Kidney (tissue), 14 donors: Measurements from ENCODE around the gene KCTD5. TPM values are rescaled to one million over a fixed set of nuclear protein-coding genes. Genes with fewer than 3 reads are reported as not detected.

Experiments
- DNase-seq, 5 donors: peaks; one replicate each; pipeline ENCODE4 v3.0.0-alpha.2; 2013 to 2020
- FAIRE-seq: peaks from 2 replicates; lab custom pipeline; 2012; peaks lifted over from hg19 to GRCh38; lab: Jason Lieb, UNC
- H3K27ac ChIP-seq, 2 donors: one replicate each; pipeline ENCODE4 v1.7.0; 2013; ENCODE audit warnings: low read depth in 2 of 2, low read length in 2 of 2, inconsistent platforms in 1 of 2
- H3K27me3 ChIP-seq: one replicate; pipeline ENCODE4 v1.7.1; 2013; ENCODE audit warnings: low read length, inconsistent platforms; ENCODE audit not compliant: control insufficient read depth, insufficient read depth
- H3K36me3 ChIP-seq, 3 donors: one replicate each; pipeline versions ENCODE4 v1.7.0 to v1.7.1; 2013; ENCODE audit warnings: low read length in 3 of 3, control low read depth in 1 of 3, inconsistent platforms in 1 of 3; ENCODE audit not compliant: insufficient read depth in 3 of 3, control insufficient read depth in 2 of 3
- H3K4me1 ChIP-seq, 3 donors: one replicate each; pipeline versions ENCODE4 v1.7.0 to v1.7.1; 2013; ENCODE audit warnings: low read length in 3 of 3, inconsistent platforms in 1 of 3, low read depth in 1 of 3; ENCODE audit not compliant: control insufficient read depth in 2 of 3, insufficient read depth in 2 of 3
- H3K4me3 ChIP-seq, 3 donors: one replicate each; pipeline versions ENCODE4 v1.7.0 to v1.8.1; 2013; ENCODE audit warnings: low read length in 3 of 3, control low read depth in 1 of 3, inconsistent platforms in 1 of 3
- H3K9ac ChIP-seq, 3 donors: one replicate each; pipeline versions ENCODE4 v1.7.0 to v1.7.1; 2013; ENCODE audit warnings: low read length in 3 of 3, control low read depth in 1 of 3, inconsistent platforms in 1 of 3
- H3K9me3 ChIP-seq, 3 donors: one replicate each; pipeline versions ENCODE4 v1.7.0 to v1.7.1; 2013; ENCODE audit warnings: low read length in 3 of 3, control low read depth in 1 of 3, inconsistent platforms in 1 of 3; ENCODE audit not compliant: control insufficient read depth in 2 of 3, insufficient read depth in 1 of 3
- CTCF ChIP-seq: IDR thresholded peaks from 3 replicates; pipeline ENCODE4 v1.5.1; 2012; ENCODE audit warnings: mild to moderate bottlenecking, moderate library complexity, borderline replicate concordance; ENCODE audit not compliant: insufficient read depth; ENCODE audit errors: extremely low read depth
- intact Hi-C: fragments of 100-400 bp; cut with DNase I; formaldehyde crosslinking; loops from one replicate; pipeline ENCODE4 v1.11.1; 2022
- polyA plus RNA-seq: library from polyadenylated mRNA; stranded (reverse); fragments of 350-450 nt; fragmentation: Illumina TruSeq; extraction: RNeasy Lipid Tissue Mini Kit (QIAGEN cat#74804); gene quantifications from one replicate; pipeline ENCODE4 v1.2.3, GENCODE V29; 2014; ENCODE audit warnings: low read depth, low replicate concordance; ENCODE audit not compliant: insufficient read depth
- total RNA-seq: library from RNA; stranded (reverse); fragmentation: NEBNext Ultra II Directional; extraction: Animal tissue kit (Norgen Biotek cat#: 25700); gene quantifications from one replicate; pipeline ENCODE4 v1.2.1, GENCODE V29; 2021
- donor health status: control.
- donor health status: control.
- donor health status: control.
- donor health status: control.
- donor health status: control.
- donor health status: DM: yes; HTN: yes; CAD: no.
- donor health status: Normal renal cell carcinoma (clear cell type).

KCTD5 gene
- total and polyA plus RNA-seq, 2 donors from 2014 or later = 12.8 to 19.9 TPM

DNA sequence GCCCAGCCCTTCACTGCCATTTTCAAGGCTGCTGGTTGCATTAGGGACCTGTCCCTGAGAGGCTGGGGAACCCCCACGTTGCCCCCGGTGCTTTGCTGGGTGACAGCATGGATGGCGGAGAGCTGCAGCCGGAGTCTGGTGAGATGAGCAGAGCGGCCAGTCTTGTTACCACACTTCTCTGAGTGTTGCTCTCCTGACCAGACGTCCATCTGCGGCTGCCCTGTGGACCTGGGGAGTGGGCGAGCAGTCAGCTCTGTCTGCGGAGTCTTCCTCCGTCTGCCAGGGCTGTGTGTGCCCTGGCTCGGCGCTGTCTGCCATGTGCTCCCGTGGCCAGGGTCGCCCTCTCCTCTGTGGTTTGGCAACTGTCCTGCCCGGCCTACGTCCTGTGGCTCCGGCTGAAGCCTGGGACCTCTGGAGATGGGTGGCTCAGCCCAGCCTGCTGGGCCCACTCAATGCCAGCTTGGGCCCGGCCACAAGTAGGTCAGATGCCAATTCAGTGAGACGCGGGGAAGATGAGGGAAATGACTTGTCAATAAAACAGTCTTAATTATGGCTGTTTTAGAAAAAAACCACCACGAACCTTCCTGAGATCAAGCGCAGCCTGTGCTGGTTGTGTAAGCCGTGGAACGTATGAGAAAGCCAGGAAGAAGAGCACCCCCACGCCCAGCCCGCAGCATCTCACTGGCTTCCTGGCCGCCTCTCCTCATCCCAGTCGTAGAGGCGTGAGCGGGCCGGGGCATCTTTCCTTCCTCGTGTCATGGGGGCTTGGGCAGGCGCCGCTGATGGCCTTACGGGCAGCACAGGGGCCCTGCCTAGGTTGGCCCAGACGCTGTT lies 7.9 kb downstream of the KCTD5 start:
- FAIRE-seq = no peak
- Histone ChIP-seq H3K36me3 (no peaks in the 10 kb centered on the region), H3K4me1 (peaks cover 0 to 22% (median 0%) of the 10 kb centered on the region in 3 donors), H3K4me3 (no peak overlapping the region), H3K9ac (no peak overlapping the region), H3K27me3 (no peaks in the 10 kb centered on the region), H3K9me3 (no peaks in the 10 kb centered on the region), H3K27ac (no peak overlapping the region)
- no peak for TF ChIP-seq CTCF
- peak in 1 of 5 donors; percentile 64 for DNase-seq
- intact Hi-C loops = no loop called here

GRCh38 chr16:2690852-2691251 lies 8.5 kb downstream of the KCTD5 start:
- Histone ChIP-seq H3K27me3 (no peaks in the 10 kb centered on the region), H3K27ac (no peak overlapping the region), H3K9me3 (no peaks in the 10 kb centered on the region), H3K9ac (no peak overlapping the region), H3K4me3 (no peak overlapping the region), H3K36me3 (no peaks in the 10 kb centered on the region), H3K4me1 (peaks cover 0 to 22% (median 0%) of the 10 kb centered on the region in 3 donors)
- intact Hi-C loops = no loop called here
- no peak for TF ChIP-seq CTCF
- DNase-seq = peak in 1 of 5 donors; percentile 51
- FAIRE-seq = no peak

- Histone ChIP-seq H3K9ac (no peak overlapping the region), H3K9me3 (no peaks in the 10 kb centered on the region), H3K4me1 (peaks cover 0 to 22% (median 0%) of the 10 kb centered on the region in 3 donors), H3K27ac (no peak overlapping the region), H3K36me3 (no peaks in the 10 kb centered on the region), H3K4me3 (no peak overlapping the region), H3K27me3 (no peaks in the 10 kb centered on the region)
- FAIRE-seq = no peak
- intact Hi-C loops = no loop called here
- TF ChIP-seq CTCF = no peak
- DNase-seq = peak in 1 of 5 donors; percentile 68
Measured at GRCh38 chr16:2691491-2692248, 9.3 kb downstream of the KCTD5 start.
